Loucy (cell line): ENCODE measurements around the gene SRSF3.
"Not testable (repeated sequence)": the region's sequence is repeated elsewhere in the genome, so short reads cannot be mapped to it uniquely, and the experiment has no call there.

Experiments used
- H2AFZ ChIP-seq: fragments of 200-600 bp; sonication (generic); 2 replicates; pipeline ENCODE4 v1.6.0; 2016; ENCODE audit warnings: antibody characterized with exemption, mild to moderate bottlenecking, low read length, moderate library complexity
- H3F3A ChIP-seq: fragments of 200-600 bp; 2 replicates; pipeline ENCODE4 v1.6.0; 2016; ENCODE audit warnings: antibody characterized with exemption, low read depth, mild to moderate bottlenecking
- H3K27me3 ChIP-seq: fragments of 200-600 bp; sonication (generic); 2 replicates; pipeline ENCODE4 v1.6.1; 2014; ENCODE audit warnings: low read length, mild to moderate bottlenecking; ENCODE audit not compliant: insufficient read depth, poor library complexity, severe bottlenecking
- H3K36me3 ChIP-seq: fragments of 200-600 bp; sonication (generic); 2 replicates; pipeline ENCODE4 v1.6.1; 2016; ENCODE audit warnings: low read length; ENCODE audit not compliant: insufficient read depth
- H3K4me1 ChIP-seq: fragments of 200-600 bp; sonication (generic); 2 replicates; pipeline ENCODE4 v1.5.1; 2014; ENCODE audit warnings: low read length, mild to moderate bottlenecking; ENCODE audit not compliant: insufficient read depth, poor library complexity, severe bottlenecking
- H3K4me2 ChIP-seq: fragments of 200-600 bp; sonication (generic); 2 replicates; pipeline ENCODE4 v1.6.0; 2014; ENCODE audit warnings: antibody characterized with exemption, low read length, low read depth, mild to moderate bottlenecking; ENCODE audit not compliant: poor library complexity, severe bottlenecking
- H3K4me3 ChIP-seq: fragments of 200-600 bp; sonication (generic); 2 replicates; pipeline ENCODE4 v1.5.1; 2014; ENCODE audit warnings: low read length, mild to moderate bottlenecking, mixed read lengths; ENCODE audit not compliant: poor library complexity, severe bottlenecking
- H3K79me2 ChIP-seq: fragments of 200-600 bp; sonication (generic); 2 replicates; pipeline ENCODE4 v1.6.1; 2014; ENCODE audit warnings: low read length; ENCODE audit not compliant: insufficient read depth
- H3K9ac ChIP-seq: fragments of 200-600 bp; sonication (generic); 2 replicates; pipeline ENCODE4 v1.6.0; 2014; ENCODE audit warnings: mild to moderate bottlenecking, low read depth, low read length, moderate library complexity; ENCODE audit not compliant: poor library complexity, severe bottlenecking
- H3K9me2 ChIP-seq: fragments of 200-600 bp; sonication (generic); replicated peaks from 2 replicates; pipeline ENCODE4 v1.6.1; 2016; ENCODE audit warnings: low read depth, low read length, mixed read lengths
- H3K9me3 ChIP-seq: fragments of 200-600 bp; sonication (generic); 2 replicates; pipeline ENCODE4 v1.6.1; 2014; ENCODE audit warnings: mild to moderate bottlenecking, antibody characterized with exemption, low read length, low read depth; ENCODE audit not compliant: insufficient read depth
- H4K20me1 ChIP-seq: fragments of 200-600 bp; sonication (generic); 2 replicates; pipeline ENCODE4 v1.6.0; 2014; ENCODE audit warnings: antibody characterized with exemption, low read length, mild to moderate bottlenecking; ENCODE audit not compliant: insufficient read depth, poor library complexity, severe bottlenecking
- CTCF ChIP-seq: fragments of 200-600 bp; sonication (generic); conservative IDR thresholded peaks from 2 replicates; pipeline ENCODE4 v1.5.1; 2014; ENCODE audit warnings: mild to moderate bottlenecking, antibody characterized with exemption, low read length
- EZH2phosphoT487 ChIP-seq: fragments of 200-600 bp; IDR thresholded peaks from 2 replicates; pipeline ENCODE4 v1.6.1; 2018; ENCODE audit warnings: antibody characterized with exemption, mild to moderate bottlenecking, moderate library complexity, borderline replicate concordance

SRSF3 gene

GRCh38 chr6:36571122-36572043, 22.8 kb upstream of the SRSF3 start:
- H3K27me3 ChIP-seq: no peaks in the 10 kb centered on the region
- TF ChIP-seq CTCF (no peak), EZH2phosphoT487 (no peak)
- no peak overlapping the region for H3K4me2 ChIP-seq
- H3K9ac ChIP-seq: no peak overlapping the region
- no peaks in the 10 kb centered on the region for H3K9me3 ChIP-seq
- H3K36me3 ChIP-seq: no peaks in the 10 kb centered on the region
- no peaks in the 10 kb centered on the region for H3K9me2 ChIP-seq
- no peaks in the 10 kb centered on the region for H3F3A ChIP-seq
- H3K4me3 ChIP-seq: no peak overlapping the region
- H4K20me1 ChIP-seq: no peaks in the 10 kb centered on the region
- no peaks in the 10 kb centered on the region for H3K4me1 ChIP-seq
- no peak overlapping the region for H2AFZ ChIP-seq
- no peaks in the 10 kb centered on the region for H3K79me2 ChIP-seq

- not testable (repeated sequence) for H2AFZ ChIP-seq, H3K4me2 ChIP-seq, H3K9me3 ChIP-seq
Observed at GRCh38 chr6:36572353-36573311, 21.5 kb upstream of the SRSF3 start.

GRCh38 chr6:36574679-36575078, 19.5 kb upstream of the SRSF3 start:
- Histone ChIP-seq H3F3A (no peaks in the 10 kb centered on the region), H2AFZ (no peak overlapping the region), H4K20me1 (no peaks in the 10 kb centered on the region), H3K9ac (no peak overlapping the region), H3K4me1 (peaks cover under 1% of the 10 kb centered on the region), H3K4me3 (no peak overlapping the region), H3K4me2 (no peak overlapping the region), H3K9me3 (no peaks in the 10 kb centered on the region), H3K27me3 (no peaks in the 10 kb centered on the region), H3K79me2 (no peaks in the 10 kb centered on the region), H3K36me3 (no peaks in the 10 kb centered on the region), H3K9me2 (no peaks in the 10 kb centered on the region)
- TF ChIP-seq CTCF: no peak
- TF ChIP-seq EZH2phosphoT487: no peak

More at GRCh38 chr6:36572353-36573311, 21.5 kb upstream of the SRSF3 start:
- H3K27me3 ChIP-seq, H3K36me3 ChIP-seq, H3K9ac ChIP-seq, H3F3A ChIP-seq, H4K20me1 ChIP-seq, H3K4me3 ChIP-seq, H3K9me2 ChIP-seq, H3K79me2 ChIP-seq, H3K4me1 ChIP-seq: not testable (repeated sequence)
